ENCODE measurements around the gene P2RY10.
"Not testable (repeated sequence)": the region's sequence is repeated elsewhere in the genome, so short reads cannot be mapped to it uniquely, and the experiment has no call there.

P2RY10 gene

GRCh38 chrX:78945186-78945912 lies at the start of gene P2RY10:
TSS of gene P2RY10 (plus strand) at chrX:78945391. CDS start at chrX:78960521, 15,130 bp downstream.
- Histone ChIP-seq H3K4me3 (peak within 1 kb of the TSS in 5 of 7 experiments; percentile 8 to 27 (median 19)), H3K27ac (peak within 1 kb of the TSS in 10 of 21 experiments; percentile 4 to 84 (median 62))

GRCh38 chrX:78922754-78923153 lies 22.4 kb upstream of the P2RY10 start:
- no peak overlapping the region for H3K4me3 ChIP-seq
- no peak overlapping the region for H3K27ac ChIP-seq

- H3K4me3 ChIP-seq = no peak overlapping the region
- H3K27ac ChIP-seq = no peak overlapping the region
These were observed 21.8 kb upstream of the P2RY10 start for GRCh38 chrX:78923198-78924015.

- Histone ChIP-seq H3K4me3 (no peak overlapping the region), H3K27ac (no peak overlapping the region)
These were observed 13.4 kb upstream of the P2RY10 start for GRCh38 chrX:78931814-78932213.

- Histone ChIP-seq H3K4me3 (no peak overlapping the region), H3K27ac (no peak overlapping the region)
These were observed 10.3 kb upstream of the P2RY10 start for GRCh38 chrX:78934866-78935265.

GRCh38 chrX:78944351-78944750 lies 840 bp upstream of the P2RY10 start:
- peak overlapping the region in 3 of 21 experiments; percentile 30 to 84 (median 71) for H3K27ac ChIP-seq
- H3K4me3 ChIP-seq = no peak overlapping the region

- peak overlapping the region in 6 of 7 experiments; percentile 7 to 27 (median 14) for H3K4me3 ChIP-seq
- peak overlapping the region in 10 of 21 experiments; percentile 11 to 84 (median 62) for H3K27ac ChIP-seq
These were observed 1.2 kb downstream of the P2RY10 start for GRCh38 chrX:78946178-78946931.

- Histone ChIP-seq H3K4me3 (no peak overlapping the region), H3K27ac (peak overlapping the region in 1 of 21 experiments; percentile 3)
These were observed 5.0 kb downstream of the P2RY10 start for GRCh38 chrX:78950009-78950835.

- H3K4me3 ChIP-seq = no peak overlapping the region
- H3K27ac ChIP-seq = peak overlapping the region in 1 of 21 experiments; percentile 29
These were observed 12.0 kb downstream of the P2RY10 start for GRCh38 chrX:78957049-78957767.

- Histone ChIP-seq H3K27ac (peak overlapping the region in 1 of 21 experiments; percentile 29), H3K4me3 (no peak overlapping the region)
These were observed 12.6 kb downstream of the P2RY10 start for GRCh38 chrX:78957768-78958130.

- H3K27ac ChIP-seq = peak overlapping the region in 1 of 21 experiments; percentile 23
- H3K4me3 ChIP-seq = no peak overlapping the region
These were observed 13.4 kb downstream of the P2RY10 start for GRCh38 chrX:78958419-78959116.

- no peak overlapping the region for H3K4me3 ChIP-seq
- H3K27ac ChIP-seq = no peak overlapping the region
These were observed 15.7 kb downstream of the P2RY10 start for GRCh38 chrX:78960888-78961287.

- H3K27ac ChIP-seq = no peak overlapping the region
These were observed 19.4 kb downstream of the P2RY10 start for GRCh38 chrX:78964598-78964997.

GRCh38 chrX:78979789-78980464 lies 34.7 kb downstream of the P2RY10 start:
- Histone ChIP-seq H3K4me3 (no peak overlapping the region), H3K27ac (no peak overlapping the region)

More at GRCh38 chrX:78964598-78964997, 19.4 kb downstream of the P2RY10 start:
- no peak overlapping the region for H3K4me3 ChIP-seq

GRCh38 chrX:78989349-78989748 lies 44.2 kb downstream of the P2RY10 start:
- Histone ChIP-seq H3K4me3 (no peak overlapping the region), H3K27ac (no peak overlapping the region)

GRCh38 chrX:78997870-78998558 lies 52.8 kb downstream of the P2RY10 start:
- Histone ChIP-seq H3K27ac (no peak overlapping the region), H3K4me3 (no peak overlapping the region)

- not testable (repeated sequence) for H3K27ac ChIP-seq, H3K4me3 ChIP-seq
These were observed 62.3 kb downstream of the P2RY10 start for GRCh38 chrX:79007540-79007939.

All from skin epidermis (tissue), 12 donors.